Mammary epithelial cell (primary cell): ENCODE data around the gene WDR33.
"Not testable (repeated sequence)": the region's sequence is repeated elsewhere in the genome, so short reads cannot be mapped to it uniquely, and the experiment has no call there.

Source experiments
- CTCF ChIP-seq, 2 donors: IDR thresholded peaks in 1 of 2; conservative IDR thresholded peaks in 1 of 2; 2 replicates each; pipeline ENCODE4 v1.5.1; 2011 to 2012; ENCODE audit warnings: inconsistent platforms in 2 of 2, low read length in 2 of 2, mild to moderate bottlenecking in 2 of 2, control low read depth in 1 of 2, low read depth in 1 of 2; ENCODE audit not compliant: insufficient read depth in 1 of 2; ENCODE audit errors: extremely low read depth in 1 of 2
- EZH2 ChIP-seq: IDR thresholded peaks from 2 replicates; pipeline ENCODE4 v1.6.1; 2012; ENCODE audit warnings: low read length, inconsistent platforms, borderline replicate concordance

GRCh38 chr2:127812441-127812840 is 1.5 kb upstream of the WDR33 start:
- TF ChIP-seq CTCF (conservative IDR thresholded peaks at IDR 0.05 in 1 of 2, IDR thresholded peaks at IDR 0.05 in 1 of 2; ENCODE audit: extremely low read depth in 1 of 2, insufficient read depth in 1 of 2, low read depth in 1 of 2, low read length in 2 of 2); EZH2: not testable (repeated sequence)
